Ammon's horn (tissue), 1 donor: ENCODE results near the gene ZNF705A.
"Not testable (repeated sequence)": the region's sequence is repeated elsewhere in the genome, so short reads cannot be mapped to it uniquely, and the experiment has no call there.

ENCODE experiments used
- DNase-seq: peaks from one replicate; pipeline ENCODE4 v3.0.0-alpha.2; 2016; ENCODE audit warnings: low spot score

The ZNF705A gene

GRCh38 chr12:8156845-8157244, at the start of gene ZNF705A:
Gene ZNF705A (plus strand): TSS chr12:8157015. CDS start chr12:8172626, 15,611 bp downstream.
- no peak for DNase-seq

DNA sequence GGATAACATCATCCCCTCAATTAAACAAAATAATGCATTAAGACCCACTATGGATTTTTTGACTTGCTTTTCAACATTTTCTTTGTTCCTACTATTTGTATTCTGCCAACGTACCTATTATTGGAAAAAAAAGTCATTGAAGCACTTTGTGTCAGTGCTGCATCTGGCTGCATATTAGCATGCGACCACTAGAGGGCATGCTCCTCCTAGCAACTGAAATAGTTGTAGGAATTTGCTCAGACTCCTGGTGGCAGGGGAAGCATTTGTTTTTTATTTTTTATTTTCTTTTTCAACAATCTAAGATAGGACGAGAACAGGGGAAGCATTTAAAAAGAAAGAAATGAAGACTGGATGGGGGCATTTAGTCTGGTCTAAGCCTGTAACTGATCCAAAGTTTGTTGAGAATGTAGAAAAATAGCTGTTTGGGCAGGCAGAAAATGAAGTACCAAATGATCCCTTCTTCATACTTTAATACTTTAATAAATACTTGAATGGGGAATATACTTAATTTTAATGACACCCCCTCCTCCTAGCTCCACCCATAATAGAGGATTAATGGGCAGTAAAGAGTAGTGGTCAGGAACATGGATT, 47.9 kb upstream of the ZNF705A start:
- DNase-seq = peak; percentile 90

GRCh38 chr12:8113117-8113516, 43.7 kb upstream of the ZNF705A start:
- DNase-seq = not testable (repeated sequence)

DNA sequence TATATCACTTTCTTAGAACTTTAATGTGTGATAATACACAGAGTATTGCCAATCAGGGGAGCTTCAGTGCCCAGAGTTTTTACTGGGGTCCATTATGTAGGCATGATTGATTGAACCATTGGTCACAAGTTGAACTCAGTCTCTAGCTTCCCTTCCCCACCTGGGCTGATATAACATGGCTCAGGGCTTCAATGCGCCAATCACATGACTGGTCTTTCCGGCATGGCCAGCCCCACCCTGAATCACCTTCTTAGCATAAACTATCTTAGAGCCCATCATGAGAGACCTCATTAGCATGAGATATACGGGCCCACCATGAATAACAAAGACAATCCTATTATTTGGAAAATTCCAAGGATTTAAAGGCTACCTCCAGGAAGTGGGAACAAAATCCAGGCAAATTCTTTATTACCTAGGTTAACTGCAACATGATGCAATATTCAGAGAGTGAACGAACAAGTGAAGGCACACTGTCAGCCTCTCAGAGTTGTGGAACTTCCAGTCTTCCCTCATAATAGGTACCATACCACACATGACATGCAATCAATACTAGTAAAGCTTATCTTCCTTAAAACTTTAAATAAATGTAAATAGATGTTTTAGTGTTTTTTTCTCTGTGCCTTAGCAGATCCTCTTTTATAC, 36.6 kb upstream of the ZNF705A start:
- DNase-seq = no peak

DNA sequence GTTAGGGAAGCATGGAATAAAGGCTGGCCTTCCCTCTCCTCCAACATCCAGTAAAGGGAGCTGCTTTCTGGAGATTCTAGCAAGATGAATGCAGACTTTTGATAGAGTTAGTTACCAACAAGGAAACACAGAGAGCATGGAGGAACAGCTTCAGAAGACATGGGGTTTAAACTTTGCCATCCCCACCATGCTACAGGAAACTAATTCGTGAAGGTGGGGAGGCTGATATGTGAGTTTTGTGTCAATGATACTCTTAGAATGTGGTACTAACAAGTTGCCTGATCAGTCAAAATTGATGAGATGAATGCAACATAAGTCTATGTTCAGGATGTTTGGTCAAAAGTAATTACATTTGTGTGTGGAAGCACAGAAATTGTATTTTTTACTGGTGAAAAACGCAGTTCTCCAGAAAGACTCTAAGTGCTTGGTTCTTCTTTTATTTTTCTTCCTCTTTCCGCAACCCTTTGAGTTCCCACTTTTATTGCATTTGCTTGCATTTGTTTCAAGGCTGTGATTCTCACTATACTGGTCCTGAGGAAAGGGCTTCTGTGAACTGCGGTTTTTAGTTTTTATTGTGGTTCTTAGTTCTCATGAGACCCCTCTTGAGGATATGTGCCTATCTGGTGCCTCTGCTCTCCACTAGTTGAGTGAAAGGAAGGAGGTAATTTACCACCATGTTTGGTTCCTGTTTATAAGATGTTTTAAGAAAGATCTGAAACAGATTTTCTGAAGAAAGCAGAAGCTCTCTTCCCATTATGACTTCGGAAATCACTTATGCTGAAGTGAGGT, 33.5 kb upstream of the ZNF705A start, which contains the start of gene CLEC4A:
CLEC4A (plus strand) TSS at position 494 of the 789 bp plus-strand sequence; CDS start at position 756, 262 bp downstream.
- DNase-seq = no peak

- DNase-seq = no peak
These were observed 29.7 kb upstream of the ZNF705A start for GRCh38 chr12:8127138-8127537.

GRCh38 chr12:8133636-8134397, 23.0 kb upstream of the ZNF705A start:
- not testable (repeated sequence) for DNase-seq

- not testable (repeated sequence) for DNase-seq
These were observed 22.4 kb upstream of the ZNF705A start for GRCh38 chr12:8134398-8134930.

DNA sequence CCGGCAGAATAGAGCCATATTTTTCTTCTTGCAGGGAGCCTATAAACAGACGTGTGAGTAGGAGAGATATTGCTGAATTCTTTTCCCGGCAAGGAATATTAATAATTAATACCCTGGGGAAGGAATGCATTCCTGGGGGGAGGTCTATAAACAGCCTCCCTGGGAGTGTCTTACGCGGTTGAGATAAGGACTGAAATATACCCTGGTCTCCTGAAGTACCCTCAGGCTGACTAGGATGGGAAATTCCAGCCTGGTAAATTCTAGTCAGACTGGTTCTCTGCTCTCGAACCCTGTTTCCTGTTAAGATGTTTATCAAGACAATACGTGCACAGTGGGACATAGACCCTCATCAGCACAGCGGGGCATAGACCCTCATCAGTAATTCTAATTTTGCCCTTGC, 15.2 kb upstream of the ZNF705A start:
- not testable (repeated sequence) for DNase-seq

GRCh38 chr12:8143261-8143660, 13.6 kb upstream of the ZNF705A start:
- DNase-seq = no peak

DNA sequence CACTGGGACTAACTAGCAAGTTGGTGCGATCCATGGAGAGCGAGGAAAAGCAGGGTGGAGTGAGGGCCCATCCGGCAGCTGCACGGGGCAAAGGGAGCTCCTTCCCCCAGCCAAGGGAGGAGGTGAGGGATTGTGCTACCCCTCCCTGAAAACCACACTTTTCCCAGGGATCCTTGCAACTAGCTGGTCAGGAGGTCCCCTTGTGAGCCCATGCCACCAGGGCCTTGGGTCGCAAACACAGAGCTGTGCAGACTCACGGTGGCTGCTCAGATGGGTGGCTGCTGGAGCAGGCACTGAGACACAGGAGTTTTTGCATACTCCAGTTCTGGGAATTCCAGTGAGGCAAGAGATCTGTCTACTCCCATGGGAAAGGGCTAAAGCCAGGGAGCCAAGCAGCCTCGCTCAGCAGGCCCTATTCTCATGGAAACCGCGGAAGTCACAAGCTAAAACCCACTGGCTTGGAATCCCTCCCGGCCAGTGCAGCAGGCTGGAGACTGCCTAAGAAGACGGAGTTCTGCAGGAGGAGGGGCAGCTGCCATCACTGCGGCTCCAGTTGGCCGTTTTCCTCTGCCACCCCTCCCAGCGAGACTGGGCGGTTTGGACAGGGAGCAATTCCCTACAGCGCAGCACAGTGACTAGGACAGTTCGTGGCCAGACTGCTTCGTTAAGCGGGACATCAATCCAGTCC, 10.9 kb upstream of the ZNF705A start:
- peak; percentile 82 for DNase-seq

DNA sequence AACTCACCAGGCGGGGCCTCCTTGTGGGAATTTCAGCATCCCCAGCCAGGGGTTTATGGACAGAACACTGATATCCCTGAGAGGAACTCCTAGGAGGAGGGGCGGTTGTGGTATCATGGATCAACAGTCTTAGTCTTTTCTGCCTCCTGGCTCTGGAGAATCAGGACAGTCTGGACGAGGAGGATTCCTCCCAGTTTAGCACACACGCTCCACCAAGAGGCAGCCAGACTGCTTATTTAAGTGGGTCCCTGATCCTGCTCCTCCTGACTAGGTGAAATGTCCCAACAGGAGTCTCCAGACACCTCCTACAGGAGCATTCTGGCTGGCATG, 10.4 kb upstream of the ZNF705A start:
- DNase-seq = no peak

GRCh38 chr12:8154526-8154925, 2.3 kb upstream of the ZNF705A start:
- no peak for DNase-seq

- no peak for DNase-seq
These were observed 399 bp upstream of the ZNF705A start for GRCh38 chr12:8156416-8156815.

- DNase-seq = no peak
These were observed 826 bp downstream of the ZNF705A start for GRCh38 chr12:8157484-8158198.

GRCh38 chr12:8172911-8173310, 16.1 kb downstream of the ZNF705A start:
- DNase-seq = peak; percentile 32

- DNase-seq = peak; percentile 60
These were observed 23.3 kb downstream of the ZNF705A start for GRCh38 chr12:8179989-8180585.

- not testable (repeated sequence) for DNase-seq
These were observed 24.5 kb downstream of the ZNF705A start for GRCh38 chr12:8181271-8181670.

DNA sequence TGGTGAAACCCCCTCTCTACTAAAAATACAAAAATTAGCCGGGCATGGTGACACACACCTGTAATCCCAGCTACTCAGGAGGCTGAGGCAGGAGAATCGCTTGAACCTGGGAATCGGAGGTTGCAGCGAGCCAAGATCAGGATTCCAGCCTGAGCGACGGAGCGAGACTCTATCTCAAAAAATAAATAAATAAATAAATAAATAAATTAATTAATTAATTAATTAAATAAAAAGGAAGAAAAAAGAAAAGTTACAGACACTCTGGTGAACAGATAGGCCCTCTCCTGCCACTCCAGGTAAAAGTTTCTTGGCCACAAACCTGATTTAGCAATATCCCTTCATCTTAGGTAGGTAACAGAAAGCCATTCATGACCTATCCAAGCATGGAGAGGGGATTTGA, 26.1 kb downstream of the ZNF705A start:
- not testable (repeated sequence) for DNase-seq

GRCh38 chr12:8183346-8183745, 26.5 kb downstream of the ZNF705A start:
- DNase-seq = not testable (repeated sequence)
